Measurements from ENCODE around the gene CHD2. TPM values are rescaled to one million over a fixed set of nuclear protein-coding genes. Genes with fewer than 3 reads are reported as not detected.

Gene CHD2
- polyA plus RNA-seq, 2 of the 4 experiments (the other 2 are of a cell fraction), result 29.5 to 68.2 TPM

DNA sequence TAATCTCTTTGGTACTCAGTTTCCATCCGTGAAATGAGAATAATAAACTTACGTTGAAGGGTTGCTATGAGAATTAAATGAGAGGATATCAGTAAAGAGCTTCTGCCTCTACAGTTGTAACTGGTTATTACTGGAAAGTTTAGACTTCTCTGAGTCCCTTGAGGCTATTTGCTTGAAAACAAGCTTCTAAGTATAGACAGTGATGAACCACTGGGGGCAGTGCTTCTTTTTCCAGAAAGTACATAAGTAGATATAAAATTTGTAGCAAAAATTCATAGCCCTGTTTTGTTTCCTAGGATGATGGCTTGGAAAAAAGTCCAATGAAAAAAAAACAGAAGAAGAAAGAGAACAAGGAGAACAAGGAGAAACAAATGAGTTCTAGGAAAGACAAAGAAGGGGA, 101.8 kb downstream of the CHD2 start:
- ChIA-PET POLR2A (interaction anchor here (0.5 kb wide), 1 partner anchor 102 kb away, joined by 3 read pairs; the partner anchor contains the start of gene CHD2), CTCF (interaction anchor here (0.6 to 1.5 kb wide), 6 partner anchors 9 to 515 kb away, joined by 3 to 5 read pairs (median 3); no protein-coding TSS in a partner anchor)
- TF ChIP-seq, protein P1, sequence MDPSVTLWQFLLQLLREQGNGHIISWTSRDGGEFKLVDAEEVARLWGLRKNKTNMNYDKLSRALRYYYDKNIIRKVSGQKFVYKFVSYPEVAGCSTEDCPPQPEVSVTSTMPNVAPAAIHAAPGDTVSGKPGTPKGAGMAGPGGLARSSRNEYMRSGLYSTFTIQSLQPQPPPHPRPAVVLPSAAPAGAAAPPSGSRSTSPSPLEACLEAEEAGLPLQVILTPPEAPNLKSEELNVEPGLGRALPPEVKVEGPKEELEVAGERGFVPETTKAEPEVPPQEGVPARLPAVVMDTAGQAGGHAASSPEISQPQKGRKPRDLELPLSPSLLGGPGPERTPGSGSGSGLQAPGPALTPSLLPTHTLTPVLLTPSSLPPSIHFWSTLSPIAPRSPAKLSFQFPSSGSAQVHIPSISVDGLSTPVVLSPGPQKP (IDR thresholded peaks at IDR 0.05; ENCODE audit: low read depth, low read length), result no peak
- no peak for TF ChIP-seq ESRRA (IDR thresholded peaks at IDR 0.05; ENCODE audit: borderline replicate concordance, low read length)
- TF ChIP-seq MAFK (IDR thresholded peaks at IDR 0.05; ENCODE audit: partially characterized antibody), result no peak
- TF ChIP-seq EP300 (IDR thresholded peaks at IDR 0.05), result no peak
- TF ChIP-seq CBX8 (IDR thresholded peaks at IDR 0.05), result no peak
- TF ChIP-seq CBX2 (IDR thresholded peaks at IDR 0.05; ENCODE audit: borderline replicate concordance, low read depth), result no peak
- no peak for TF ChIP-seq HDAC2 (IDR thresholded peaks at IDR 0.05)
- TF ChIP-seq, protein P2, sequence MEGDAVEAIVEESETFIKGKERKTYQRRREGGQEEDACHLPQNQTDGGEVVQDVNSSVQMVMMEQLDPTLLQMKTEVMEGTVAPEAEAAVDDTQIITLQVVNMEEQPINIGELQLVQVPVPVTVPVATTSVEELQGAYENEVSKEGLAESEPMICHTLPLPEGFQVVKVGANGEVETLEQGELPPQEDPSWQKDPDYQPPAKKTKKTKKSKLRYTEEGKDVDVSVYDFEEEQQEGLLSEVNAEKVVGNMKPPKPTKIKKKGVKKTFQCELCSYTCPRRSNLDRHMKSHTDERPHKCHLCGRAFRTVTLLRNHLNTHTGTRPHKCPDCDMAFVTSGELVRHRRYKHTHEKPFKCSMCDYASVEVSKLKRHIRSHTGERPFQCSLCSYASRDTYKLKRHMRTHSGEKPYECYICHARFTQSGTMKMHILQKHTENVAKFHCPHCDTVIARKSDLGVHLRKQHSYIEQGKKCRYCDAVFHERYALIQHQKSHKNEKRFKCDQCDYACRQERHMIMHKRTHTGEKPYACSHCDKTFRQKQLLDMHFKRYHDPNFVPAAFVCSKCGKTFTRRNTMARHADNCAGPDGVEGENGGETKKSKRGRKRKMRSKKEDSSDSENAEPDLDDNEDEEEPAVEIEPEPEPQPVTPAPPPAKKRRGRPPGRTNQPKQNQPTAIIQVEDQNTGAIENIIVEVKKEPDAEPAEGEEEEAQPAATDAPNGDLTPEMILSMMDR (IDR thresholded peaks at IDR 0.05), result peak; percentile 22; the same call in 2 of the 3 replicates
- Histone ChIP-seq H3K27ac (no peak overlapping the region), H3K4me1 (no peaks in the 10 kb centered on the region), H3K4me2 (no peak overlapping the region), H3K4me3 (no peak overlapping the region), H3K9me3 (no peaks in the 10 kb centered on the region)
- WGBS (ENCODE audit: missing lambda C conversion rate), result 98% methylated on average over 2 of the region's 2 CpGs
- FAIRE-seq (peak; percentile 56), DNase-seq (ENCODE audit: low read depth in 1 of 2, low spot score in 1 of 2) (peak in 1 of 2 experiments; percentile 46), ATAC-seq (peak; percentile 64 to 70; a peak in 5 of 6 replicates)

DNA sequence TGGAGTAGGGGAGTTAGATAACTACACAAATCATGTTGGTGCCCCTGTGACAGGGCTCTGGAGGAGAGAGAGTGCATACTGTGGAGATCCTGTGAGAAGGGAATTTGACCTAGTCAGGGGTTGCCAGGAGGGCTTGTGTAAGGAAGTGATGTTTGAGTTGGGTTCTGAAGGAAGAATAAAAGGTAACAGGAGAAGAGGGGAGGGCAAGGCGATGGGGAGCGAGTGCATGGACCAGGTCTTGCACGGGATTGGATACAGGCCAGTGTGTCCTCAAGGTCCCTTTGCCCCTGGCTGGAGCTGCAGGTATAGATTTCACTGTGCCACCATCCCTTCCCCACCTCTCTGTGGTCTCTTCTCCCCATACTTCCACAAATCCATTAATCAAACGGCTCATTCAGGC, 105.0 kb downstream of the CHD2 start:
- 87% methylated on average over 4 of the region's 4 CpGs for WGBS (ENCODE audit: missing lambda C conversion rate)
- Histone ChIP-seq H3K27ac (no peak overlapping the region), H3K4me2 (no peak overlapping the region), H3K4me1 (no peaks in the 10 kb centered on the region), H3K9me3 (no peaks in the 10 kb centered on the region), H3K4me3 (no peak overlapping the region)
- ChIA-PET POLR2A (no interaction called here), CTCF (interaction anchor here (0.9 to 2.2 kb wide), 3 partner anchors 8 to 13 kb away, joined by 3 to 9 read pairs (median 4); no protein-coding TSS in a partner anchor)
- DNase-seq (ENCODE audit: low read depth in 1 of 2, low spot score in 1 of 2) (no peak), ATAC-seq (peak in 1 of 2 experiments; percentile 13; a peak in 3 of 6 replicates), FAIRE-seq (no peak)
- TF ChIP-seq RARB (CRISPR knock-in tag; IDR thresholded peaks at IDR 0.05) (no peak), SMC3 (IDR thresholded peaks at IDR 0.05) (no peak), JUNB (IDR thresholded peaks at IDR 0.05) (no peak), CHD2 (IDR thresholded peaks at IDR 0.05; ENCODE audit: low read length, partially characterized antibody) (no peak), SREBF2 (IDR thresholded peaks at IDR 0.05) (no peak), ZC3H11A (IDR thresholded peaks at IDR 0.05) (no peak), TFCP2L1 (CRISPR knock-in tag; IDR thresholded peaks at IDR 0.05) (no peak), NR3C1 (IDR thresholded peaks at IDR 0.05) (no peak)
- TF ChIP-seq, protein P2 (IDR thresholded peaks at IDR 0.05), result no peak
- TF ChIP-seq, protein P3, sequence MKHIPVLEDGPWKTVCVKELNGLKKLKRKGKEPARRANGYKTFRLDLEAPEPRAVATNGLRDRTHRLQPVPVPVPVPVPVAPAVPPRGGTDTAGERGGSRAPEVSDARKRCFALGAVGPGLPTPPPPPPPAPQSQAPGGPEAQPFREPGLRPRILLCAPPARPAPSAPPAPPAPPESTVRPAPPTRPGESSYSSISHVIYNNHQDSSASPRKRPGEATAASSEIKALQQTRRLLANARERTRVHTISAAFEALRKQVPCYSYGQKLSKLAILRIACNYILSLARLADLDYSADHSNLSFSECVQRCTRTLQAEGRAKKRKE (CRISPR knock-in tag; IDR thresholded peaks at IDR 0.05; ENCODE audit: low read depth), result no peak
- TF ChIP-seq, protein P4, sequence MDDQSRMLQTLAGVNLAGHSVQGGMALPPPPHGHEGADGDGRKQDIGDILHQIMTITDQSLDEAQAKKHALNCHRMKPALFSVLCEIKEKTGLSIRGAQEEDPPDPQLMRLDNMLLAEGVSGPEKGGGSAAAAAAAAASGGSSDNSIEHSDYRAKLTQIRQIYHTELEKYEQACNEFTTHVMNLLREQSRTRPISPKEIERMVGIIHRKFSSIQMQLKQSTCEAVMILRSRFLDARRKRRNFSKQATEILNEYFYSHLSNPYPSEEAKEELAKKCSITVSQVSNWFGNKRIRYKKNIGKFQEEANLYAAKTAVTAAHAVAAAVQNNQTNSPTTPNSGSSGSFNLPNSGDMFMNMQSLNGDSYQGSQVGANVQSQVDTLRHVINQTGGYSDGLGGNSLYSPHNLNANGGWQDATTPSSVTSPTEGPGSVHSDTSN (IDR thresholded peaks at IDR 0.05), result no peak

All from A549 (cell line).